ENCODE results near the gene PKHD1.
A peak's percentile ranks its signal among the peaks of the same experiment; 100 is the strongest.

Gene PKHD1

GRCh38 chr6:52050051-52050405, 37.4 kb downstream of the PKHD1 start:
- Histone ChIP-seq H3K9me3 (ENCODE audit: low read depth, low read length) (no peaks in the 10 kb centered on the region), H3K4me3 (peak overlapping the region; percentile 15; the same call in 1 of the 2 replicates), H3K27ac (peak overlapping the region; percentile 73), H3K9ac (ENCODE audit: insufficient read length) (peak overlapping the region; percentile 24), H3K36me3 (ENCODE audit: insufficient read depth, low read length) (no peaks in the 10 kb centered on the region)
- DNase-seq (ENCODE audit: low read depth, low spot score) = no peak
- TF ChIP-seq FOXP2 (optimal IDR thresholded peaks at IDR 0.05; ENCODE audit: control extremely low read depth, extremely low read length, insufficient read depth) (no peak), POLR2AphosphoS5 (IDR thresholded peaks at IDR 0.05; ENCODE audit: borderline replicate concordance, low read depth, low read length) (no peak), EZH2 (IDR thresholded peaks at IDR 0.05) (no peak)

DNA sequence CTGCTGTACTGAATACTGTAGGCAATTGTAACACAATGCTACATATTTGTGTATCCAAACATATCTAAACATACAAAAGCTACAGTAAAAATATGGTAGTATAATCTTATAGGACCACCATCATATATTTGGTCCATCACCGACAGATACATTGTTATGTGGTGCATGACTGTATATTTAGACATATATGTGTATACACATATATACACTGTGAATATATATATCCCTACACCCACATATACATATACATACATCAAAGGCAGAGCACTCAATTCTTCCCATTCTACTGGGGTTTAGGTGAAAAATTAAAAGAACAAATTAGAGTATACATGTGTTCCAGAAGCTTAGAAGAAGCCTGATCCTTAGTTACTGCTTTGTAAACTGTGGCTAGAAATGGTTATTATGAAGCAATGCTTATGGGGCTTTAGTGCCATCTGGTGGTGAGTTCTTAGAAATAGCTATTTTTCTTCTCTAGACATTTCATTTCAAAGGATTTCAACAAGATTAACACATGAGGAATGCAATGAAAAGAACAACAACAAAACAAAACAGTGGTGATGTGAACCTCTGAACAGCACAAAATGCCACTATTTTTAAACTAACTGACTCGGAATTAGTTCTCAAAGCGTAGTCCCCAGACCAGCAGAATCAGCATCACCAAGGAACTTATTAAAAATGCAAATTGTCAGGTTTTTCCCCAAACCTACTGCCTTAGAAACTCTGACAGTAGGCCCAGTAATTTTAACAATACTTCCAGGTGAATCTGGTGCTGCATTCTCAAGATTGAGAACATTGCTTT, 38.0 kb downstream of the PKHD1 start:
- H3K9me3 ChIP-seq (ENCODE audit: low read depth, low read length) = no peaks in the 10 kb centered on the region
- peak overlapping the region; percentile 24 for H3K9ac ChIP-seq (ENCODE audit: insufficient read length)
- no peaks in the 10 kb centered on the region for H3K36me3 ChIP-seq (ENCODE audit: insufficient read depth, low read length)
- DNase-seq (ENCODE audit: low read depth, low spot score) = peak; percentile 89
- no peak for TF ChIP-seq FOXP2 (optimal IDR thresholded peaks at IDR 0.05; ENCODE audit: control extremely low read depth, extremely low read length, insufficient read depth)
- no peak for TF ChIP-seq POLR2AphosphoS5 (IDR thresholded peaks at IDR 0.05; ENCODE audit: borderline replicate concordance, low read depth, low read length)
- TF ChIP-seq EZH2 (IDR thresholded peaks at IDR 0.05) = no peak
- peak overlapping the region; percentile 15; the same call in 1 of the 2 replicates for H3K4me3 ChIP-seq
- peak overlapping the region; percentile 73 for H3K27ac ChIP-seq

DNA sequence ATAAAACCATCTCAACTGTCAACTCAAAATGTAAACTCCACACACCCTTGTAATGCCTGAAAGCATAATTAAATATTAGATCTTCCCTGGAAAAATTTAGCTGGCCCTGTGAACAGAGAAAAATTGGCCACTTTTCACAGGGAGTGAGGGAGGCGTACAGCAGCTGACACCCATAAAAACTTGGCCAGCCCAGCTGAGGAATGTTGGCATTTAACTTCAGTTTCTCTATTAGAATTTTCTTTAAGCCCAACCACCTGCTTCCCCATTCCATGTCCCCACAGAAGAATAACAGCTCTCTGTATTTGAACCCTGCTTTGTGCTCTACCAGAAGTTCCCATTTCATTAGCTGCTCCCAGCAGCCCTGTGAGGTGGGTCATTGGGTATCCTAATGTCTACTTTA, 41.0 kb downstream of the PKHD1 start:
- no peak for DNase-seq (ENCODE audit: low read depth, low spot score)

GRCh38 chr6:52045481-52045880, 41.9 kb downstream of the PKHD1 start:
- Histone ChIP-seq H3K27ac (no peak overlapping the region), H3K9me3 (ENCODE audit: low read depth, low read length) (no peaks in the 10 kb centered on the region), H3K9ac (ENCODE audit: insufficient read length) (no peak overlapping the region), H3K4me3 (no peak overlapping the region), H3K36me3 (ENCODE audit: insufficient read depth, low read length) (no peaks in the 10 kb centered on the region)
- no peak for DNase-seq (ENCODE audit: low read depth, low spot score)
- no peak for TF ChIP-seq FOXP2 (optimal IDR thresholded peaks at IDR 0.05; ENCODE audit: control extremely low read depth, extremely low read length, insufficient read depth)
- no peak for TF ChIP-seq POLR2AphosphoS5 (IDR thresholded peaks at IDR 0.05; ENCODE audit: borderline replicate concordance, low read depth, low read length)
- TF ChIP-seq EZH2 (IDR thresholded peaks at IDR 0.05) = no peak

More for the DNA sequence above, 41.0 kb downstream of the PKHD1 start:
- TF ChIP-seq POLR2AphosphoS5 (IDR thresholded peaks at IDR 0.05; ENCODE audit: borderline replicate concordance, low read depth, low read length) (no peak), FOXP2 (optimal IDR thresholded peaks at IDR 0.05; ENCODE audit: control extremely low read depth, extremely low read length, insufficient read depth) (no peak), EZH2 (IDR thresholded peaks at IDR 0.05) (no peak)
- H3K4me3 ChIP-seq = no peak overlapping the region
- H3K9ac ChIP-seq (ENCODE audit: insufficient read length) = no peak overlapping the region
- no peaks in the 10 kb centered on the region for H3K36me3 ChIP-seq (ENCODE audit: insufficient read depth, low read length)
- H3K27ac ChIP-seq = no peak overlapping the region
- no peaks in the 10 kb centered on the region for H3K9me3 ChIP-seq (ENCODE audit: low read depth, low read length)

DNA sequence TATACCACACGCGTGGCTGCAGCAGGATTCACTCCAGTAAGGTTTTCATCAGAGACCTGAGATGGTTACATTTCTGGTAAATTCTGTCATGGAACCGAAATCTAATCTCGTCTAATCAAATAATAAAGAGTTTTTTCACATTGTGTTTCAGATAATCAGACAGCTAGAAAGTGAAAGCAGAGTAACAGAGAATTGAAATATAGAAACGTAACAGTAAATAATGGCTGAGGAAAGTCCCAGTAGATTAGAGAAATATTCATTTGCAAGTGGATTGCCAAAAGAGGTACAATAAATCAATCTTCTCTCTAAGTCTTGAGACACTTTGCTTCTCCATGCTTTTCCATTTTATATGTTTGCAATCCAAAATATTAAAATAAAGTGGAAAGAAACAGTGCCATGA, 42.4 kb downstream of the PKHD1 start:
- TF ChIP-seq POLR2AphosphoS5 (IDR thresholded peaks at IDR 0.05; ENCODE audit: borderline replicate concordance, low read depth, low read length) (no peak), EZH2 (IDR thresholded peaks at IDR 0.05) (no peak), FOXP2 (optimal IDR thresholded peaks at IDR 0.05; ENCODE audit: control extremely low read depth, extremely low read length, insufficient read depth) (no peak)
- Histone ChIP-seq H3K4me3 (no peak overlapping the region), H3K27ac (no peak overlapping the region), H3K9me3 (ENCODE audit: low read depth, low read length) (no peaks in the 10 kb centered on the region), H3K9ac (ENCODE audit: insufficient read length) (no peak overlapping the region), H3K36me3 (ENCODE audit: insufficient read depth, low read length) (no peaks in the 10 kb centered on the region)
- DNase-seq (ENCODE audit: low read depth, low spot score) = no peak

GRCh38 chr6:52042141-52042885, 45.1 kb downstream of the PKHD1 start:
- Histone ChIP-seq H3K36me3 (ENCODE audit: insufficient read depth, low read length) (0 out of 2 replicates have a peak, but pooled peaks cover 4% of the 10 kb centered on the region), H3K9ac (ENCODE audit: insufficient read length) (no peak overlapping the region), H3K27ac (0 out of 2 replicates have a peak overlapping the region, but pooled peaks have one; percentile 20), H3K9me3 (ENCODE audit: low read depth, low read length) (no peaks in the 10 kb centered on the region), H3K4me3 (no peak overlapping the region)
- no peak for DNase-seq (ENCODE audit: low read depth, low spot score)
- TF ChIP-seq EZH2 (IDR thresholded peaks at IDR 0.05) = no peak
- no peak for TF ChIP-seq POLR2AphosphoS5 (IDR thresholded peaks at IDR 0.05; ENCODE audit: borderline replicate concordance, low read depth, low read length)
- no peak for TF ChIP-seq FOXP2 (optimal IDR thresholded peaks at IDR 0.05; ENCODE audit: control extremely low read depth, extremely low read length, insufficient read depth)

DNA sequence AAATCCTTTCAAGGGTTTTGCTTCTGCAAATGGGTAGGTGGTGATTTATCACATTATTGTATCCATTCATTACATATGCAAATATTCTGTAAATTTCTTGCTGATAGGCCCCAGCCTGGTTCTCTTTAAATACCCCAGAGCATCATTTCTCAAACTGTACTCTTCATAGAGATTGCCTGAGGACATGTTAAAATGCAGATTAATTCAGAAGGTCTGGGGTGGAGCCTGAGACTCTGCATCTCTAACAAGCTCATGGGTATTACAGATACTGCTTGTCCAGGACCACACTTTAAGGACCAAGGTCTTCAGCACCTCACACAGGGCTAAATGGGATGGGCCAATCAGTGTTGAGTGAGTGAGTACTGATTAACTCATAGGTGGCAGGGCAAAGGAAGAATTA, 46.3 kb downstream of the PKHD1 start:
- Histone ChIP-seq H3K36me3 (ENCODE audit: insufficient read depth, low read length) (0 out of 2 replicates have a peak, but pooled peaks cover 4% of the 10 kb centered on the region), H3K27ac (no peak overlapping the region), H3K4me3 (no peak overlapping the region), H3K9ac (ENCODE audit: insufficient read length) (no peak overlapping the region), H3K9me3 (ENCODE audit: low read depth, low read length) (no peaks in the 10 kb centered on the region)
- DNase-seq (ENCODE audit: low read depth, low spot score) = no peak
- TF ChIP-seq EZH2 (IDR thresholded peaks at IDR 0.05) = no peak
- TF ChIP-seq FOXP2 (optimal IDR thresholded peaks at IDR 0.05; ENCODE audit: control extremely low read depth, extremely low read length, insufficient read depth) = no peak
- TF ChIP-seq POLR2AphosphoS5 (IDR thresholded peaks at IDR 0.05; ENCODE audit: borderline replicate concordance, low read depth, low read length) = no peak

DNA sequence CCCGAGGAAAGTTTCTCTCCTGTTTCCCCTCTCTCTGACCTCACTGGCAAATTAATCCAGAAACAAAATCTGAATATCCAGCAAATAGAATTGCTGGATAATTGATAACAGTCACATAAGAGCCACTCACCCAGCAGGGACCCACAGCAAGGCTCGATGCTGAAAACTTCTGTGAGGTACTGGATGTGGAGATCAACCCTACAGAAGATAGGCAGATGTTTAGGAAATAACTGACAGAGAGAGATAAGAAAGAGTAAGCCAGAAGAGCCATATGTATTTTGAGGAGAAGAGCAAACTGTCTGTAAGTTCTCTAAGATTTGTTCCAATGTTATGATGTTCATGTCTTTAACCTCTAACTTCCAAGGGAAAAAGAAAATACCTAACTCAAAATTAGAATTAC, 59.7 kb downstream of the PKHD1 start:
- TF ChIP-seq FOXP2 (optimal IDR thresholded peaks at IDR 0.05; ENCODE audit: control extremely low read depth, extremely low read length, insufficient read depth) = no peak
- TF ChIP-seq POLR2AphosphoS5 (IDR thresholded peaks at IDR 0.05; ENCODE audit: borderline replicate concordance, low read depth, low read length) = no peak
- TF ChIP-seq EZH2 (IDR thresholded peaks at IDR 0.05) = no peak

More for the DNA sequence above, 59.7 kb downstream of the PKHD1 start:
- H3K9ac ChIP-seq (ENCODE audit: insufficient read length) = peak overlapping the region; percentile 5
- H3K36me3 ChIP-seq (ENCODE audit: insufficient read depth, low read length) = peaks cover 3% of the 10 kb centered on the region; the same call in 1 of the 2 replicates
- peak overlapping the region; percentile 10; the same call in 1 of the 2 replicates for H3K4me3 ChIP-seq
- peak overlapping the region; percentile 43; the same call in 1 of the 2 replicates for H3K27ac ChIP-seq
- H3K9me3 ChIP-seq (ENCODE audit: low read depth, low read length) = 0 out of 2 replicates have a peak, but pooled peaks cover 2% of the 10 kb centered on the region
- DNase-seq (ENCODE audit: low read depth, low spot score) = no peak

Data from SK-N-MC (cell line).